Gastroesophageal sphincter (tissue), 3 donors: Measurements from ENCODE around the gene NPHP1.

Source experiments
- CTCF ChIP-seq, 4 experiments: fragments of 200-600 bp in 2 of 4; fragments of 450-650 bp in 2 of 4; sonication (generic) in 1 of 4; IDR thresholded peaks; one replicate each; pipeline ENCODE4 v1.5.1; 2017 to 2019; ENCODE audit warnings: antibody characterized with exemption in 4 of 4, mild to moderate bottlenecking in 2 of 4, moderate library complexity in 2 of 4
- EP300 ChIP-seq: sonication (generic); formaldehyde crosslinking; IDR thresholded peaks from one replicate; pipeline ENCODE4 v1.6.1; 2017; ENCODE audit warnings: antibody characterized with exemption, mild to moderate bottlenecking
- POLR2A ChIP-seq, 2 donors: fragments of 450-650 bp; IDR thresholded peaks; one replicate each; pipeline ENCODE4 v1.6.1; 2017; ENCODE audit warnings: antibody characterized with exemption in 2 of 2, mild to moderate bottlenecking in 2 of 2, moderate library complexity in 1 of 2

GRCh38 chr2:110101901-110102803 is 102.7 kb downstream of the NPHP1 start:
- TF ChIP-seq CTCF (IDR thresholded peaks at IDR 0.05) (no peak), POLR2A (IDR thresholded peaks at IDR 0.05) (no peak), EP300 (no peak)
